Lower leg skin (tissue), 3 donors: ENCODE data around the gene ZSWIM4.

Experiments used
- POLR2A ChIP-seq, 2 donors: fragments of 450-650 bp; IDR thresholded peaks; one replicate each; pipeline ENCODE4 v1.6.1; 2016 to 2017; ENCODE audit warnings: antibody characterized with exemption in 2 of 2, mild to moderate bottlenecking in 1 of 2, moderate library complexity in 1 of 2
- TF ChIP-seq, protein P1 (sequence below), 3 donors: fragments of 450-650 bp; IDR thresholded peaks; one replicate each; pipeline ENCODE4 v1.5.1; 2016; ENCODE audit warnings: antibody characterized with exemption in 3 of 3, mild to moderate bottlenecking in 3 of 3, moderate library complexity in 2 of 3

- TF ChIP-seq, protein P1, sequence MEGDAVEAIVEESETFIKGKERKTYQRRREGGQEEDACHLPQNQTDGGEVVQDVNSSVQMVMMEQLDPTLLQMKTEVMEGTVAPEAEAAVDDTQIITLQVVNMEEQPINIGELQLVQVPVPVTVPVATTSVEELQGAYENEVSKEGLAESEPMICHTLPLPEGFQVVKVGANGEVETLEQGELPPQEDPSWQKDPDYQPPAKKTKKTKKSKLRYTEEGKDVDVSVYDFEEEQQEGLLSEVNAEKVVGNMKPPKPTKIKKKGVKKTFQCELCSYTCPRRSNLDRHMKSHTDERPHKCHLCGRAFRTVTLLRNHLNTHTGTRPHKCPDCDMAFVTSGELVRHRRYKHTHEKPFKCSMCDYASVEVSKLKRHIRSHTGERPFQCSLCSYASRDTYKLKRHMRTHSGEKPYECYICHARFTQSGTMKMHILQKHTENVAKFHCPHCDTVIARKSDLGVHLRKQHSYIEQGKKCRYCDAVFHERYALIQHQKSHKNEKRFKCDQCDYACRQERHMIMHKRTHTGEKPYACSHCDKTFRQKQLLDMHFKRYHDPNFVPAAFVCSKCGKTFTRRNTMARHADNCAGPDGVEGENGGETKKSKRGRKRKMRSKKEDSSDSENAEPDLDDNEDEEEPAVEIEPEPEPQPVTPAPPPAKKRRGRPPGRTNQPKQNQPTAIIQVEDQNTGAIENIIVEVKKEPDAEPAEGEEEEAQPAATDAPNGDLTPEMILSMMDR (IDR thresholded peaks at IDR 0.05), result no peak
- no peak for TF ChIP-seq POLR2A (IDR thresholded peaks at IDR 0.05)
Observed at GRCh38 chr19:13870873-13871272, 75.6 kb downstream of the ZSWIM4 start.
